Pancreas (tissue), 10 donors: ENCODE data around the gene PTGER3. TPM values are rescaled to one million over a fixed set of nuclear protein-coding genes. Genes with fewer than 3 reads are reported as not detected.

Experiments
- ATAC-seq, 4 donors: fragments of 200-7000 bp; cut with Tn5 transposase; one replicate each; pipeline versions ENCODE4 v1.8.0 to v1.9.1; 2020; ENCODE audit warnings: mild to moderate bottlenecking in 4 of 4, moderate library complexity in 4 of 4
- DNase-seq, 6 donors: peaks; one replicate each; pipeline ENCODE4 v3.0.0-alpha.2; 2020
- FAIRE-seq: peaks from 2 replicates; lab custom pipeline; 2012; peaks lifted over from hg19 to GRCh38; lab: Jason Lieb, UNC
- H3K27ac ChIP-seq, 4 donors: fragments of 200-600 bp; sonication (generic); 1 replicate in 3 of 4; 2 replicates in 1 of 4; pipeline versions ENCODE4 v1.5.0 to v1.8.0; 2020
- H3K27me3 ChIP-seq, 4 donors: fragments of 200-600 bp; one replicate each; pipeline ENCODE4 v1.8.0; 2021
- H3K36me3 ChIP-seq, 3 donors: fragments of 200-600 bp; sonication (generic) in 1 of 3; one replicate each; pipeline versions ENCODE4 v1.5.0 to v1.8.0; 2020 to 2021
- H3K4me1 ChIP-seq, 3 donors: fragments of 200-600 bp; one replicate each; pipeline ENCODE4 v1.8.0; 2021
- H3K4me3 ChIP-seq, 4 donors: fragments of 200-600 bp; sonication (generic) in 2 of 4; one replicate each; pipeline versions ENCODE4 v1.5.0 to v1.8.0; 2020 to 2021
- H3K9me3 ChIP-seq, 4 donors: fragments of 200-600 bp; one replicate each; pipeline ENCODE4 v1.8.0; 2021
- WGBS, 2 donors: extraction: QIAGEN DNeasy Blood & Tissue Kit; methylation state at CpG; one replicate each; pipeline ENCODE4 v1.1.7; 2013; 5-methylcytosine and 5-hydroxymethylcytosine counted together
- intact Hi-C, 3 donors: fragments of 100-400 bp; cut with DNase I; formaldehyde crosslinking; loops; one replicate each; pipeline versions ENCODE4 v1.11.1 to v1.14.2; 2022
- polyA plus RNA-seq, 2 donors: library from polyadenylated mRNA; stranded (reverse); fragments of 200-250 nt; gene quantifications; one replicate each; pipeline ENCODE4 v1.2.3, GENCODE V29; 2013
- total RNA-seq, 6 donors: library from RNA; stranded (reverse); fragmentation: NEBNext Ultra II Directional in 4 of 6; extraction: Animal tissue kit (Norgen Biotek cat#: 25700) in 4 of 6; gene quantifications; one replicate each; pipeline versions ENCODE4 v1.2.1 to v1.2.4, GENCODE V29; 2021 to 2023
- TF ChIP-seq, protein P1 (sequence below), 4 donors: fragments of 200-600 bp; sonication (generic) in 3 of 4; IDR thresholded peaks; one replicate each; pipeline versions ENCODE4 v1.5.0 to v1.8.0; 2021; ENCODE audit warnings: antibody characterized with exemption in 4 of 4
- donor health status: healthy with polysubstance abuse.
- donor health status: DM: no; HTN: no; CAD: no; lungs with moderate emphysema.
- donor health status: DM: no; HTN: no; CAD: no.
- donor health status: control.
- donor health status: control.
- donor health status: Bipolar disorder and iron deficiency.
- donor health status: DM: yes; HTN: yes; CAD: no.
- donor health status: DM: no; HTN: no; CAD: no.
- donor health status: DM: no; HTN: no; CAD: no.
- donor health status: DM: yes; HTN: yes; CAD: no.

Gene PTGER3
- total RNA-seq (1 to 10 TPM; 4.1 to 7.7 (median 6.2) TPM), polyA plus RNA-seq (1 to 10 TPM; 3.2 to 4.4 TPM)

DNA sequence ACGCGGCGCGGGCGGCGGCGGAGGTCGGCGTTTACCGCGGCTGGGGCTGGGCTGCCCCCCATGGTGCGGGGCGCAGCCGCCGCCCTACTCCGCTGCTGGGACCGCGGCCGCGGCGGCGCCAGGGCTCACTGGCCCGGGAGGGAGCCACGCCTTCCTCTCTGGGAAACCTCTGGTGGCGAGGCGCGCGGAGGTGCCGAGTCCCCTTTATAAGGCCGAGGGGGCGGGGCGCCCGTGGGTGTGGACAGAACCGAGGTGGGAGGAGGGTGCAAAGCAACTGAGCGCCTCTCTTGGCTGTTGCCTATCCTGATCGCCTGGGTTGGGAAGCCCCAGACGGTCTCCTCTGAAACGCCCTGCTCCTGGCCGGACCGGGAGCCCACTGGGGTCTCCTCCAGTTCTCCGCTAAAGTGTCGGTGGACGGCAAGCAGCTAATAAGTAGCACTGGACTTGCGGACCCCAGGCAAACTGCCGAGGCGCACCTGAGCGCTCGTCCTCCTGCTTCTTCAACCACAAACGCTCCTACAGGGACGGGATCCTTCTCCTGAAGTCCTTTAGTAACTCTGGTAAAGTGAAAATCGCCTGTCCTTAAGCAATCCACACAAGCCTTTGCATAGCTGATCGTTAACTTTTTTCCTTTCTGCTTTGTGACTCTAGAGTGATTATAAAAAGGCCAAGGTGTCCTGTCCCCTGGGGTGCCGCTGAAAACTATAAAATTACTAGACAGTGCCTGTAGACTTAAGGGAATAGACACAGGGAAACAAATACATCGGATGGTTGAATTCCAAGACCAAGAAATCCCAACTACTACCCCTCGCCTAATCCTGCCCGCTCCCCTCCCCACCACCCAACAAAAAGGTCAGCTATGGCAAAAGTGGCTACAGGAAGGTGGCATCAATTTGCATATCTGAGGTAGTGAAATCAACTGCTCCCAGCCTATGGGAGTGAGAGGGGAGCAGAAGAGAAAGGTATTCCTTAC, at the start of gene PTGER3:
TSS of gene PTGER3 (minus strand) at position 182 of the 973 bp plus-strand sequence. CDS start 239 bp downstream, outside the sequence.
- FAIRE-seq (no peak), DNase-seq (peak; percentile 77 to 92 (median 87)), ATAC-seq (peak; percentile 73 to 82 (median 81))
- Histone ChIP-seq H3K4me1 (peaks cover 0 to 7% (median 0%) of the 10 kb centered on the region in 3 donors), H3K36me3 (no peaks in the 10 kb centered on the region), H3K27me3 (no peaks in the 10 kb centered on the region), H3K9me3 (no peaks in the 10 kb centered on the region), H3K4me3 (peak within 1 kb of the TSS; percentile 41 to 71 (median 51)), H3K27ac (peak within 1 kb of the TSS; percentile 5 to 21 (median 16))
- intact Hi-C loops: loop anchor here in 1 of 3 donors (10.0 kb wide), 1 partner anchor 513 kb away; no protein-coding TSS in a partner anchor
- TF ChIP-seq, protein P1, sequence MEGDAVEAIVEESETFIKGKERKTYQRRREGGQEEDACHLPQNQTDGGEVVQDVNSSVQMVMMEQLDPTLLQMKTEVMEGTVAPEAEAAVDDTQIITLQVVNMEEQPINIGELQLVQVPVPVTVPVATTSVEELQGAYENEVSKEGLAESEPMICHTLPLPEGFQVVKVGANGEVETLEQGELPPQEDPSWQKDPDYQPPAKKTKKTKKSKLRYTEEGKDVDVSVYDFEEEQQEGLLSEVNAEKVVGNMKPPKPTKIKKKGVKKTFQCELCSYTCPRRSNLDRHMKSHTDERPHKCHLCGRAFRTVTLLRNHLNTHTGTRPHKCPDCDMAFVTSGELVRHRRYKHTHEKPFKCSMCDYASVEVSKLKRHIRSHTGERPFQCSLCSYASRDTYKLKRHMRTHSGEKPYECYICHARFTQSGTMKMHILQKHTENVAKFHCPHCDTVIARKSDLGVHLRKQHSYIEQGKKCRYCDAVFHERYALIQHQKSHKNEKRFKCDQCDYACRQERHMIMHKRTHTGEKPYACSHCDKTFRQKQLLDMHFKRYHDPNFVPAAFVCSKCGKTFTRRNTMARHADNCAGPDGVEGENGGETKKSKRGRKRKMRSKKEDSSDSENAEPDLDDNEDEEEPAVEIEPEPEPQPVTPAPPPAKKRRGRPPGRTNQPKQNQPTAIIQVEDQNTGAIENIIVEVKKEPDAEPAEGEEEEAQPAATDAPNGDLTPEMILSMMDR (IDR thresholded peaks at IDR 0.05): no peak
- WGBS, 2 donors: 5% methylated on average over 47 to 56 of the region's 56 CpGs

DNA sequence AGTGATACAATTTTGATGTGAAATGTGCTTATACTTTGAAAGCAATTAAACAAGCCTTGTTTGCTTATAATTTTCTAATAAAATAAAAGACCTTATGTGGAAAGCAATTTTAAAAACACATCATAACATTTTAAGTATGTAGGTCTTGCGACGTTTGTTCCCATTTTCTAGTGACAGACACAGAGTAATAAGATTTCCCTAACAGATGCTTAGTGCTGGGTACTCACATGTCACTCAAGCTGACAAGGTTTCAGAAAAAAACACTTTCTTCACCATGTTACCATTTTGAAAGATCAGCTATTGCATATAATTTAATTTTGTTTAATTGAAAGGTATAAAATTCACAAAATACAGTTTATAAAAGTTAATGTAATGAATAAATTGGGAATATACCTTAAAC, 47.3 kb upstream of the PTGER3 start:
- Histone ChIP-seq H3K27ac (no peak overlapping the region), H3K4me1 (no peaks in the 10 kb centered on the region), H3K4me3 (no peak overlapping the region), H3K27me3 (no peaks in the 10 kb centered on the region), H3K9me3 (no peaks in the 10 kb centered on the region), H3K36me3 (no peaks in the 10 kb centered on the region)
- FAIRE-seq (no peak), DNase-seq (no peak), ATAC-seq (no peak)
- intact Hi-C loops: no loop called here
- WGBS, 2 donors: 87 to 91% methylated on average over 2 of the region's 2 CpGs
- TF ChIP-seq, protein P1 (IDR thresholded peaks at IDR 0.05): no peak

DNA sequence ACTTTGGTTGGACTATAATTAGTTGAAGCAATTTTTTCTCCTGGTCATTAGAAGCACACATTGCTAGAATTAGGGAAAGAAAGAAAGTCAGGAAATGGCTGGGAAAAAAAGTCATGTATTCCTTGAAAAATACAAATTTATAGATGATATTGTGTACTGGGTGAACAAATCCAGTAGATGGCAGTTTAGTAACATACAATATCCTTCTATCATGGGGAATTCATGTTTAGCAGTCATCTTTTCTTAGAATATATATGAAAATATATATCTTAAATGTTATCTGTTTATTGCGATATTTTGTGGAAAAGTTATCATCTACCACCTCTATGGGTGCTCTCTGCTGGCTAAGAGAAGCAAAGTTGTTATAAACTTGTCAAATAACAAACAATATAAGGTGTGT, 46.3 kb upstream of the PTGER3 start:
- no peak overlapping the region for H3K27ac ChIP-seq
- WGBS, 2 donors: 78 to 82% methylated on average over 1 of the region's 1 CpG
- intact Hi-C loops: no loop called here
- H3K4me1 ChIP-seq: no peaks in the 10 kb centered on the region
- TF ChIP-seq, protein P1 (IDR thresholded peaks at IDR 0.05): peak in 1 of 4 donors; percentile 16
- DNase-seq (no peak), ATAC-seq (no peak), FAIRE-seq (peak; percentile 9)
- no peak overlapping the region for H3K4me3 ChIP-seq
- no peaks in the 10 kb centered on the region for H3K9me3 ChIP-seq
- H3K27me3 ChIP-seq: no peaks in the 10 kb centered on the region
- no peaks in the 10 kb centered on the region for H3K36me3 ChIP-seq

DNA sequence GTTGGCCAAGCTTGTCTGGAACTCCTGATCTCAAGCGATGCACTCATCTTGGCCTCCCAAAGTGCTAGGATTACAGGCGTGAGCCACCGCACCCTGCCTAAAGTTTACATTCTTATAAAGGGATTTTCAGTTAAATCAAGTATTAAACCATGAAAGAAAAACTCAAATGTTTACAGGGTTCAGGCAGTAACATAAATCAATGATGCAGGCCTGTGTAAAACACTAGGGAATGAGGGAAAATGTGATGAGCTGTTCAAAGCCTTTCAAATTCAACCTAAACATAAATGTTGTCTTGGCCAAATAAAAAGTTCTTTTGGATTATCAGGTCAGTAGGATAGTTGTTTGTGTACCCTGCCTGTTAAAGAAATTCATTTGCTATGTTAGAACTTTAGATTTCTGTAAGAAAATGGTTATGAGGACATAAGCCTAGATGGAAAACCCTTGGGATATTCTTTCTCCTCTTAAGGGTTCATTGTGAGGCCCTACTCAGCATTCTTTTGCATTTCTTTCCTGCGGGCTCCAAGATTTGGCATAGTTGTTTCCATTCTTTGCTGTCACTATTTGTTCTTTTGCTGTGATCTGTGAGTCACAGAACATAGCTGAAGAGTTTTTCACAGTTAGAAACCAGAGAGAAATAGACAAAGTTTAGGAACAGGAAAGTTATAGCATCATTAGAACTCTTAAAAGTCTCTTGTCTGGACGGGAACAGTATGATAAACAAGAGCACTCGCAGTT, 42.1 kb upstream of the PTGER3 start:
- FAIRE-seq: no peak
- Histone ChIP-seq H3K4me1 (no peaks in the 10 kb centered on the region), H3K27me3 (no peaks in the 10 kb centered on the region), H3K4me3 (no peak overlapping the region), H3K36me3 (no peaks in the 10 kb centered on the region), H3K27ac (no peak overlapping the region), H3K9me3 (no peaks in the 10 kb centered on the region)
- WGBS, 2 donors: 84 to 87% methylated on average over 6 of the region's 6 CpGs
- DNase-seq: no peak
- ATAC-seq: no peak
- TF ChIP-seq, protein P1 (IDR thresholded peaks at IDR 0.05): no peak
- intact Hi-C loops: no loop called here
